ENCODE results near the gene CNN2. TPM values are rescaled to one million over a fixed set of nuclear protein-coding genes. Genes with fewer than 3 reads are reported as not detected.

Gene CNN2
- total and polyA plus RNA-seq, 2 of the 8 experiments (the other 6 are each of a cell fraction or from before 2014, with no cell fraction given), result 189 to 551 TPM

DNA sequence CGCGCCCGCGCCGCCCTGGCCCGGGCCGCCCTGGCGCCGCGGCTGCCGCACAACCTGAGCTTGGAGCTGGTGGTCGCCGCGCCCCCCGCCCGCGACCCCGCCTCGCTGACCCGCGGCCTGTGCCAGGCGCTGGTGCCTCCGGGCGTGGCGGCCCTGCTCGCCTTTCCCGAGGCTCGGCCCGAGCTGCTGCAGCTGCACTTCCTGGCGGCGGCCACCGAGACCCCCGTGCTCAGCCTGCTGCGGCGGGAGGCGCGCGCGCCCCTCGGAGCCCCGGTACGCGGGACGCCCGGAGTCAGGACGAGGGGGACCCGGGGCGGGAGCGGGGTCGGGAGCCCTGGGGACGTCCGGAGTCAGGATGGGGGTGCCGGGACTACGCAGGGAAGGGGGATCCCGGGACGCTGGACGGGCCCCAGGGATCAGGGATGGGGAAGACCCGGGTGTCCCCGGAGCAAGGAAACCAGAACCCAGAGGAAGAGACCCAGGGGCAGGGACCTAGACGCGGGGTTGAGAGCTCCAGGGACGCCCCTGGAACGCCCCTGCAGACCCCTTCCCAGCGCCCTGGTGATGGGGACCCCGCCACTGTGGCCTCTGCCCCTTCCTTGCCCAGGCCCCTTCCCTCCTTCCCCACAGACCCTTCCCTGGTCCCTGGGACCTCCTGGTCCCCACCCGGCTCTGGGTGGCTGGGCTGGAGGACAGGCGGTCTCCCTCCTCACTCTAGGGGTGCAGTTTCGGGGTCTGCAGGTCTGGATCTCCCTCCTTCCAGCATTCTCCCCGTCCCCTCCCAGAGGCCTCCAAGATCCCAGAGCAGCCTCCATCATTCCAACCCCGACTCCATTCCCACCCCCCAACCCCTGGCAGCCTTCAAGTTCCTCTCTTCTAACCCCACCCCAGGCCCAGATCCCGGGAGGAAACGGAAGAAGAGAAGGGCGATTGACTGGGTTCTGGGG, 25.5 kb upstream of the CNN2 start:
- Histone ChIP-seq H2BK20ac (ENCODE audit: low read length) (no peak overlapping the region), H3K79me1 (ENCODE audit: low read depth, low read length) (no peaks in the 10 kb centered on the region), H3K4me1 (replicated peaks in 1 of 4; ENCODE audit: control insufficient read depth in 3 of 4, insufficient read depth in 4 of 4, low read length in 3 of 4) (peaks cover 0 to 8% (median 5%) of the 10 kb centered on the region in 4 experiments; a peak in 3 of 7 replicates), H3K27ac (ENCODE audit: low read depth, low read length) (no peak overlapping the region), H2BK5ac (ENCODE audit: low read depth, low read length) (no peak overlapping the region), H2AK5ac (ENCODE audit: low read depth, low read length) (no peak overlapping the region), H3K18ac (ENCODE audit: extremely low read depth, low read length) (no peak overlapping the region), H3K27me3 (replicated peaks in 1 of 4; ENCODE audit: control insufficient read depth in 3 of 4, extremely low read depth in 1 of 4, insufficient read depth in 3 of 4, low read length in 3 of 4) (peaks cover 6 to 33% (median 19%) of the 10 kb centered on the region in 4 experiments), H4K5ac (ENCODE audit: insufficient read length, low read depth, low read length) (no peak overlapping the region), H3K4me3 (ENCODE audit: extremely low read depth in 1 of 4, insufficient read depth in 2 of 4, low read depth in 3 of 4, low read length in 4 of 4) (peak overlapping the region in 3 of 4 experiments; percentile 9 to 67 (median 26); a peak in 5 of 8 replicates), H3K9ac (replicated peaks in 1 of 4; ENCODE audit: extremely low read depth in 1 of 4, low read depth in 3 of 4, low read length in 3 of 4) (no peak overlapping the region), H3K4me2 (ENCODE audit: insufficient read depth in 1 of 2, low read depth in 2 of 2, low read length in 2 of 2) (peak overlapping the region; percentile 53 to 72; a peak in 3 of 4 replicates), H4K8ac (ENCODE audit: extremely low read depth, insufficient read depth, low read length) (peak overlapping the region; percentile 85; the same call in 1 of the 2 replicates), H3K14ac (ENCODE audit: insufficient read length) (no peak overlapping the region), H4K20me1 (replicated peaks in 1 of 2; ENCODE audit: control insufficient read depth in 1 of 2, insufficient read depth in 2 of 2, low read length in 2 of 2) (peaks cover 0 to 3% of the 10 kb centered on the region in 2 experiments), H2BK12ac (ENCODE audit: low read depth, low read length) (no peak overlapping the region), H3K56ac (replicated peaks; ENCODE audit: insufficient read length, low read depth, low read length) (no peak overlapping the region), H2AFZ (ENCODE audit: low read length) (no peak overlapping the region), H3K9me3 (ENCODE audit: insufficient read depth in 2 of 2, low read depth in 1 of 2, low read length in 1 of 2) (no peaks in the 10 kb centered on the region), H2BK120ac (replicated peaks; ENCODE audit: low read depth, low read length) (no peak overlapping the region), H4K91ac (replicated peaks; ENCODE audit: insufficient read length, low read length) (no peak overlapping the region), H3K4ac (replicated peaks; ENCODE audit: insufficient read length, low read depth, low read length) (no peak overlapping the region), H3K23me2 (ENCODE audit: low read depth, low read length) (peaks cover 4% of the 10 kb centered on the region; the same call in 1 of the 2 replicates), H3K23ac (ENCODE audit: insufficient read length) (no peak overlapping the region), H2BK15ac (ENCODE audit: low read length) (no peak overlapping the region), H3K36me3 (ENCODE audit: control insufficient read depth in 2 of 4, insufficient read depth in 4 of 4, low read length in 3 of 4) (no peaks in the 10 kb centered on the region), H3K79me2 (ENCODE audit: control insufficient read depth in 1 of 2, insufficient read depth in 2 of 2, low read length in 2 of 2) (no peaks in the 10 kb centered on the region)
- CTCF ChIA-PET (ENCODE audit: partially characterized antibody), result interaction anchor here (0.7 to 1.3 kb wide), 8 partner anchors 22 to 401 kb away, joined by 3 to 4 read pairs (median 3); partner anchors contain the start of gene ARHGAP45
- no peak for DNase-seq (ENCODE audit: low read depth in 1 of 2, low spot score in 2 of 2)
- peak; percentile 51; the same call in 1 of the 2 replicates for TF ChIP-seq SUZ12 (IDR thresholded peaks at IDR 0.05; ENCODE audit: low read length)
- TF ChIP-seq GABPA (IDR thresholded peaks at IDR 0.05; ENCODE audit: borderline replicate concordance, insufficient read depth, low read length), result 0 out of 2 replicates have a peak, but pooled peaks have one; percentile 16
- TF ChIP-seq RNF2 (IDR thresholded peaks at IDR 0.05; ENCODE audit: borderline replicate concordance, low read depth, low read length, missing control alignments, poor library complexity, severe bottlenecking), result peak; percentile 2
- TF ChIP-seq KDM1A (IDR thresholded peaks at IDR 0.05; ENCODE audit: borderline replicate concordance, low read length), result no peak
- no peak for TF ChIP-seq PHF8 (conservative IDR thresholded peaks at IDR 0.05; ENCODE audit: low read depth, low read length)
- FAIRE-seq, result no peak
- POLR2A ChIA-PET (ENCODE audit: partially characterized antibody), result interaction anchor here (1.1 kb wide), 2 partner anchors 38 to 88 kb away, joined by 3 read pairs; no protein-coding TSS in a partner anchor
- WGBS, 2 experiments (ENCODE audit: extremely low coverage in 1 of 2, insufficient coverage in 1 of 2, insufficient read length in 1 of 2, insufficient replicate concordance in 2 of 2, low coverage in 1 of 2, low lambda C conversion rate in 2 of 2, missing lambda C conversion rate in 1 of 2), result 5% methylated on average over 37 of the region's 73 CpGs; no CpG with 5 or more reads in 1 of the 2 experiments

Data from H1 (cell line).